ENCODE results near the gene NALF2. TPM values are rescaled to one million over a fixed set of nuclear protein-coding genes. Genes with fewer than 3 reads are reported as not detected.

Gene NALF2
- total RNA-seq, 1 donor from 2014 or later = 2.0 TPM

GRCh38 chrX:69541956-69542355, 37.8 kb downstream of the NALF2 start:
- no peaks in the 10 kb centered on the region for H3K27me3 ChIP-seq (ENCODE audit: insufficient read depth, low read length)
- H3K27ac Mint-ChIP-seq (ENCODE audit: unreplicated experiment) = no peak overlapping the region
- FAIRE-seq (no peak), DNase-seq (ENCODE audit: low read depth) (no peak)
- H3K36me3 Mint-ChIP-seq (ENCODE audit: low read depth, unreplicated experiment) = no peaks in the 10 kb centered on the region
- H3K4me3 ChIP-seq (ENCODE audit: insufficient read depth, low read depth, low read length) = no peak overlapping the region
- H3K27me3 Mint-ChIP-seq (ENCODE audit: low read depth, unreplicated experiment) = peaks cover 3% of the 10 kb centered on the region
- no peak overlapping the region for H3K9ac ChIP-seq (ENCODE audit: low read length)
- H3K27ac ChIP-seq (ENCODE audit: low read depth, low read length) = no peak overlapping the region
- no peak overlapping the region for H2AFZ ChIP-seq (ENCODE audit: low read depth, low read length)
- no peaks in the 10 kb centered on the region for H3K79me2 ChIP-seq (ENCODE audit: insufficient read depth, low read length)
- H3K36me3 ChIP-seq (ENCODE audit: insufficient read depth, low read length) = no peaks in the 10 kb centered on the region
- H3K9me3 ChIP-seq (ENCODE audit: insufficient read depth, low read depth, low read length) = no peaks in the 10 kb centered on the region
- no peaks in the 10 kb centered on the region for H4K20me1 ChIP-seq (ENCODE audit: insufficient read depth, low read length)
- TF ChIP-seq CTCF (IDR thresholded peaks at IDR 0.05; ENCODE audit: insufficient read depth, low read depth, low read length) (no peak), EZH2 (IDR thresholded peaks at IDR 0.05; ENCODE audit: insufficient read depth, low read length) (no peak)
- no peaks in the 10 kb centered on the region for H3K4me1 ChIP-seq (ENCODE audit: insufficient read depth, low read length)
- H3K4me3 Mint-ChIP-seq (ENCODE audit: unreplicated experiment) = no peak overlapping the region
- peaks cover 3% of the 10 kb centered on the region for H3K4me1 Mint-ChIP-seq (ENCODE audit: low read depth, unreplicated experiment)
- H3K4me2 ChIP-seq (ENCODE audit: low read length) = no peak overlapping the region
- H3K9me3 Mint-ChIP-seq (ENCODE audit: unreplicated experiment) = no peaks in the 10 kb centered on the region

GRCh38 chrX:69543572-69543971, 39.4 kb downstream of the NALF2 start:
- Mint-ChIP-seq H3K27ac (ENCODE audit: unreplicated experiment) (no peak overlapping the region), H3K4me1 (ENCODE audit: low read depth, unreplicated experiment) (peaks cover 3% of the 10 kb centered on the region), H3K4me3 (ENCODE audit: unreplicated experiment) (no peak overlapping the region), H3K36me3 (ENCODE audit: low read depth, unreplicated experiment) (no peaks in the 10 kb centered on the region), H3K9me3 (ENCODE audit: unreplicated experiment) (peaks cover 1% of the 10 kb centered on the region), H3K27me3 (ENCODE audit: low read depth, unreplicated experiment) (peaks cover 4% of the 10 kb centered on the region)
- H3K4me1 ChIP-seq (ENCODE audit: insufficient read depth, low read length) = no peaks in the 10 kb centered on the region
- no peaks in the 10 kb centered on the region for H3K79me2 ChIP-seq (ENCODE audit: insufficient read depth, low read length)
- FAIRE-seq (no peak), DNase-seq (ENCODE audit: low read depth) (no peak)
- no peak for TF ChIP-seq CTCF (IDR thresholded peaks at IDR 0.05; ENCODE audit: insufficient read depth, low read depth, low read length)
- H3K27me3 ChIP-seq (ENCODE audit: insufficient read depth, low read length) = no peaks in the 10 kb centered on the region
- H3K4me2 ChIP-seq (ENCODE audit: low read length) = no peak overlapping the region
- no peak overlapping the region for H3K9ac ChIP-seq (ENCODE audit: low read length)
- no peaks in the 10 kb centered on the region for H3K36me3 ChIP-seq (ENCODE audit: insufficient read depth, low read length)
- H4K20me1 ChIP-seq (ENCODE audit: insufficient read depth, low read length) = no peaks in the 10 kb centered on the region
- H3K9me3 ChIP-seq (ENCODE audit: insufficient read depth, low read depth, low read length) = no peaks in the 10 kb centered on the region
- H2AFZ ChIP-seq (ENCODE audit: low read depth, low read length) = no peak overlapping the region
- H3K4me3 ChIP-seq (ENCODE audit: insufficient read depth, low read depth, low read length) = no peak overlapping the region
- no peak overlapping the region for H3K27ac ChIP-seq (ENCODE audit: low read depth, low read length)

DNA sequence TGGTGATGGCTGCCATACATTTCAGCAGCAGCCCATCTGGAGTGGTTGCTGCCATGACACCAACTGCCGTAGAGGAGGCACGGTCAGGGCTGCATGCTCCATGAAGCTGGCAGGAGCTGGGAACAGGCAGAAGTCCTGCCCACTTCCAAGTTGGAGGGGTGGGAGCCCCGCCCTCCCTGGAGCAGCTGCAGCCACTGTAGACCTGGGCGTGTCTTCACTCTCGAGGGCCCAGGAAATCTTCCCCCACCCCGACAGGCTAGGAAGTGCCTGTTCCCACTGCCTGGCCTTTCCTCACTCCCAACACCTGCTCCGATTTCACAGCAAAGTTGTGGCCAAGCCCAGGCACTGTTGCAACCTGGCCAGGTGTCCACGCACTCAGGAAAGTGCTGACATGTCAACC, 42.3 kb downstream of the NALF2 start:
- Mint-ChIP-seq H3K36me3 (ENCODE audit: low read depth, unreplicated experiment) (no peaks in the 10 kb centered on the region), H3K27me3 (ENCODE audit: low read depth, unreplicated experiment) (peaks cover 2% of the 10 kb centered on the region), H3K4me3 (ENCODE audit: unreplicated experiment) (no peak overlapping the region), H3K9me3 (ENCODE audit: unreplicated experiment) (peaks cover 1% of the 10 kb centered on the region), H3K27ac (ENCODE audit: unreplicated experiment) (no peak overlapping the region), H3K4me1 (ENCODE audit: low read depth, unreplicated experiment) (peaks cover 3% of the 10 kb centered on the region)
- Histone ChIP-seq H3K79me2 (ENCODE audit: insufficient read depth, low read length) (no peaks in the 10 kb centered on the region), H2AFZ (ENCODE audit: low read depth, low read length) (no peak overlapping the region), H4K20me1 (ENCODE audit: insufficient read depth, low read length) (no peaks in the 10 kb centered on the region), H3K36me3 (ENCODE audit: insufficient read depth, low read length) (no peaks in the 10 kb centered on the region), H3K4me3 (ENCODE audit: insufficient read depth, low read depth, low read length) (no peak overlapping the region), H3K4me2 (ENCODE audit: low read length) (no peak overlapping the region), H3K9ac (ENCODE audit: low read length) (no peak overlapping the region), H3K4me1 (ENCODE audit: insufficient read depth, low read length) (no peaks in the 10 kb centered on the region), H3K27me3 (ENCODE audit: insufficient read depth, low read length) (no peaks in the 10 kb centered on the region), H3K9me3 (ENCODE audit: insufficient read depth, low read depth, low read length) (no peaks in the 10 kb centered on the region), H3K27ac (ENCODE audit: low read depth, low read length) (no peak overlapping the region)
- FAIRE-seq (no peak), DNase-seq (ENCODE audit: low read depth) (no peak)
- TF ChIP-seq EZH2 (IDR thresholded peaks at IDR 0.05; ENCODE audit: insufficient read depth, low read length) = no peak

Data from astrocyte (in vitro differentiated cells and primary cell).